H9 (cell line): ENCODE data around the gene KIR3DL3. TPM values are rescaled to one million over a fixed set of nuclear protein-coding genes. Genes with fewer than 3 reads are reported as not detected.
"Not testable (repeated sequence)": the region's sequence is repeated elsewhere in the genome, so short reads cannot be mapped to it uniquely, and the experiment has no call there.

Experiments
- DNase-seq: peaks from one replicate; pipeline ENCODE4 v3.0.0-alpha.2; 2017
- H2AFZ ChIP-seq: one replicate; pipeline ENCODE4 v1.6.1; 2013; ENCODE audit warnings: mild to moderate bottlenecking, low read length, control low read depth, moderate library complexity
- H2AK5ac ChIP-seq: 2 replicates; pipeline ENCODE4 v1.6.1; 2013; ENCODE audit warnings: low read length, control low read depth, mixed read lengths; ENCODE audit not compliant: insufficient read length
- H2BK120ac ChIP-seq: one replicate; pipeline ENCODE4 v1.6.1; 2013; ENCODE audit warnings: low read depth, mild to moderate bottlenecking, low read length, control low read depth, inconsistent platforms; ENCODE audit not compliant: poor library complexity, severe bottlenecking
- H2BK12ac ChIP-seq: 2 replicates; pipeline ENCODE4 v1.6.1; 2013; ENCODE audit warnings: low read length, control low read depth, mixed read lengths, low read depth; ENCODE audit not compliant: insufficient read length
- H2BK15ac ChIP-seq: 2 replicates; pipeline ENCODE4 v1.6.1; 2013; ENCODE audit warnings: low read depth, low read length, control low read depth
- H2BK20ac ChIP-seq: one replicate; pipeline ENCODE4 v1.6.1; 2013; ENCODE audit warnings: low read depth, mild to moderate bottlenecking, low read length, control low read depth, inconsistent platforms; ENCODE audit not compliant: poor library complexity, severe bottlenecking
- H2BK5ac ChIP-seq: 2 replicates; pipeline ENCODE4 v1.6.1; 2013; ENCODE audit warnings: low read length, control low read depth, mixed read lengths; ENCODE audit not compliant: insufficient read length
- H3K14ac ChIP-seq: 2 replicates; pipeline ENCODE4 v1.6.1; 2013; ENCODE audit warnings: low read length, control low read depth; ENCODE audit not compliant: insufficient read depth
- H3K18ac ChIP-seq: 2 replicates; pipeline ENCODE4 v1.6.1; 2013; ENCODE audit warnings: low read depth, mild to moderate bottlenecking, mixed read lengths, low read length, control low read depth; ENCODE audit not compliant: insufficient read length
- H3K23ac ChIP-seq: 2 replicates; pipeline ENCODE4 v1.6.1; 2013; ENCODE audit warnings: low read length, control low read depth, mixed read lengths, low read depth; ENCODE audit not compliant: insufficient read length
- H3K23me2 ChIP-seq: 2 replicates; pipeline ENCODE4 v1.6.1; 2013; ENCODE audit warnings: low read depth, mild to moderate bottlenecking, mixed read lengths, low read length, control low read depth; ENCODE audit not compliant: insufficient read length, poor library complexity, severe bottlenecking
- H3K27ac ChIP-seq: 2 replicates; pipeline ENCODE4 v1.5.1; 2013; ENCODE audit warnings: low read length, control low read depth, mixed read lengths, low read depth; ENCODE audit not compliant: insufficient read length
- H3K27me3 ChIP-seq: 2 replicates; pipeline ENCODE4 v1.6.1; 2013; ENCODE audit warnings: low read length, control low read depth, inconsistent platforms; ENCODE audit not compliant: insufficient read depth
- H3K4ac ChIP-seq: 2 replicates; pipeline ENCODE4 v1.6.1; 2013; ENCODE audit warnings: low read depth, mild to moderate bottlenecking, control low read depth, inconsistent platforms, low read length, moderate library complexity
- H3K4me1 ChIP-seq: 2 replicates; pipeline ENCODE4 v1.6.1; 2013; ENCODE audit warnings: low read length, control low read depth, inconsistent platforms; ENCODE audit not compliant: insufficient read depth
- H3K4me2 ChIP-seq: 2 replicates; pipeline ENCODE4 v1.6.1; 2013; ENCODE audit warnings: low read length, control low read depth, mixed read lengths; ENCODE audit not compliant: insufficient read length, insufficient read depth
- H3K56ac ChIP-seq: 2 replicates; pipeline ENCODE4 v1.6.1; 2013; ENCODE audit warnings: low read depth, mild to moderate bottlenecking, mixed read lengths, low read length, control low read depth; ENCODE audit not compliant: insufficient read length
- H3K79me1 ChIP-seq: 2 replicates; pipeline ENCODE4 v1.6.1; 2013; ENCODE audit warnings: low read depth, mild to moderate bottlenecking, moderate library complexity, low read length, control low read depth, inconsistent platforms; ENCODE audit not compliant: insufficient read depth, poor library complexity, severe bottlenecking
- H3K79me2 ChIP-seq: 2 replicates; pipeline ENCODE4 v1.6.1; 2013; ENCODE audit warnings: low read length, control low read depth, inconsistent platforms; ENCODE audit not compliant: insufficient read depth
- H3K9ac ChIP-seq: 2 replicates; pipeline ENCODE4 v1.6.1; 2013; ENCODE audit warnings: low read length, control low read depth, mixed read lengths; ENCODE audit not compliant: insufficient read length; ENCODE audit errors: extremely low read depth
- H3K9me3 ChIP-seq: one replicate; pipeline ENCODE4 v1.6.1; 2013; ENCODE audit warnings: low read depth, low read length, inconsistent platforms; ENCODE audit not compliant: control insufficient read depth
- H3T11ph ChIP-seq: one replicate; pipeline ENCODE4 v1.6.1; 2013; ENCODE audit warnings: mild to moderate bottlenecking, low read length, control low read depth, inconsistent platforms
- H4K20me1 ChIP-seq: one replicate; pipeline ENCODE4 v1.6.1; 2013; ENCODE audit not compliant: control insufficient read depth, insufficient read length, insufficient read depth
- H4K5ac ChIP-seq: 2 replicates; pipeline ENCODE4 v1.6.1; 2013; ENCODE audit warnings: low read depth, mild to moderate bottlenecking, mixed read lengths, low read length, control low read depth; ENCODE audit not compliant: insufficient read length
- H4K8ac ChIP-seq: replicated peaks from 2 replicates; pipeline ENCODE4 v1.6.1; 2013; ENCODE audit warnings: low read length, control low read depth, mixed read lengths, low read depth; ENCODE audit not compliant: insufficient read length
- H4K91ac ChIP-seq: 2 replicates; pipeline ENCODE4 v1.6.1; 2013; ENCODE audit warnings: low read depth, mild to moderate bottlenecking, moderate library complexity, mixed read lengths, low read length, control low read depth; ENCODE audit not compliant: insufficient read length
- H3K27ac Mint-ChIP-seq, 3 experiments: 2 replicates in 2 of 3; 3 replicates in 1 of 3; pipeline ENCODE4 v1.8.0; 2020 to 2021; ENCODE audit warnings: mixed read lengths in 3 of 3, mild to moderate bottlenecking in 1 of 3, moderate library complexity in 1 of 3
- H3K27me3 Mint-ChIP-seq: 2 replicates; pipeline ENCODE4 v1.8.0; 2021; ENCODE audit warnings: low read depth, mild to moderate bottlenecking, moderate library complexity, mixed read lengths
- H3K36me3 Mint-ChIP-seq, 3 experiments: 2 replicates in 2 of 3; 3 replicates in 1 of 3; pipeline ENCODE4 v1.8.0; 2020 to 2021; ENCODE audit warnings: low read depth in 3 of 3, mixed read lengths in 3 of 3; ENCODE audit not compliant: insufficient read depth in 1 of 3
- H3K4me1 Mint-ChIP-seq, 2 experiments: 2 replicates each; pipeline ENCODE4 v1.8.0; 2020; ENCODE audit warnings: mixed read lengths in 2 of 2
- H3K4me3 Mint-ChIP-seq, 2 experiments: 2 replicates in 1 of 2; 3 replicates in 1 of 2; pipeline ENCODE4 v1.8.0; 2020 to 2021; ENCODE audit warnings: mild to moderate bottlenecking in 2 of 2, mixed read lengths in 2 of 2, moderate library complexity in 1 of 2
- H3K9me3 Mint-ChIP-seq, 2 experiments: 2 replicates in 1 of 2; 3 replicates in 1 of 2; pipeline ENCODE4 v1.8.0; 2020; ENCODE audit warnings: mild to moderate bottlenecking in 2 of 2, mixed read lengths in 2 of 2, moderate library complexity in 1 of 2
- WGBS: extraction: QIAGEN DNeasy Blood & Tissue Kit; methylation state at CpG from one replicate; pipeline ENCODE4 v1.1.7; 2013; ENCODE audit warnings: missing lambda C conversion rate, low lambda C conversion rate, mixed read lengths; ENCODE audit not compliant: insufficient read length; ENCODE audit errors: extremely low coverage; 5-methylcytosine and 5-hydroxymethylcytosine counted together
- total RNA-seq: library from RNA; stranded (reverse); gene quantifications from 2 replicates; pipeline ENCODE4 v1.2.1, GENCODE V29; 2021

The KIR3DL3 gene
- total RNA-seq, 1 experiment from 2014 or later: not detected

GRCh38 chr19:54750276-54750675 is 26.0 kb downstream of the KIR3DL3 start:
- H4K8ac ChIP-seq, H3K27me3 Mint-ChIP-seq, H3K4me3 Mint-ChIP-seq, H3K27ac ChIP-seq, H3K56ac ChIP-seq, H2BK120ac ChIP-seq, H4K5ac ChIP-seq, H3K4me2 ChIP-seq, H2BK20ac ChIP-seq, H3K4me1 ChIP-seq, H2BK15ac ChIP-seq, H3K14ac ChIP-seq, H2AK5ac ChIP-seq, H2AFZ ChIP-seq, H3K18ac ChIP-seq, H3K9ac ChIP-seq, H3K79me1 ChIP-seq, H3K23ac ChIP-seq, H2BK12ac ChIP-seq, H4K20me1 ChIP-seq, H4K91ac ChIP-seq, DNase-seq, H3K4ac ChIP-seq, H3K27ac Mint-ChIP-seq, H3K27me3 ChIP-seq, H3K23me2 ChIP-seq, H2BK5ac ChIP-seq, H3K4me1 Mint-ChIP-seq, H3K79me2 ChIP-seq, H3T11ph ChIP-seq: not testable (repeated sequence)
- peaks cover 81 to 84% of the 10 kb centered on the region in 2 experiments for H3K9me3 Mint-ChIP-seq
- peaks cover 16 to 37% (median 17%) of the 10 kb centered on the region in 3 experiments; a peak in 6 of 7 replicates for H3K36me3 Mint-ChIP-seq
- no CpG with 5 or more reads among the region's 6 CpGs for WGBS
- peaks cover 50% of the 10 kb centered on the region for H3K9me3 ChIP-seq

GRCh38 chr19:54756204-54757110 is 32.2 kb downstream of the KIR3DL3 start:
- not testable (repeated sequence) for H3K27ac ChIP-seq, H3K27ac Mint-ChIP-seq, H3K4ac ChIP-seq, H2BK120ac ChIP-seq, H3K23ac ChIP-seq, H2BK20ac ChIP-seq, DNase-seq, H3K4me2 ChIP-seq, H4K5ac ChIP-seq, H4K8ac ChIP-seq, H3K4me3 Mint-ChIP-seq, H3K9ac ChIP-seq, H4K91ac ChIP-seq, H3K4me1 ChIP-seq, H3K4me1 Mint-ChIP-seq, H3K27me3 Mint-ChIP-seq, H3K23me2 ChIP-seq, H3K27me3 ChIP-seq, H3T11ph ChIP-seq, H3K14ac ChIP-seq, H2AK5ac ChIP-seq, H3K79me2 ChIP-seq, H2BK12ac ChIP-seq, H2AFZ ChIP-seq, H3K79me1 ChIP-seq, H2BK15ac ChIP-seq, H2BK5ac ChIP-seq, H4K20me1 ChIP-seq, H3K56ac ChIP-seq, H3K18ac ChIP-seq
- WGBS: no CpG with 5 or more reads among the region's 12 CpGs
- peaks cover 90 to 93% of the 10 kb centered on the region in 2 experiments for H3K9me3 Mint-ChIP-seq
- H3K9me3 ChIP-seq: peaks cover 66% of the 10 kb centered on the region
- H3K36me3 Mint-ChIP-seq: peaks cover 23 to 44% (median 28%) of the 10 kb centered on the region in 3 experiments; a peak in 6 of 7 replicates
